GM12878 (cell line): ENCODE results near the gene CMC1. TPM values are rescaled to one million over a fixed set of nuclear protein-coding genes. Genes with fewer than 3 reads are reported as not detected.

Source experiments
- BCL11A ChIP-seq: IDR thresholded peaks from 2 replicates; pipeline ENCODE4 v1.6.1; 2011; ENCODE audit warnings: low read depth, low read length
- CBFB ChIP-seq: IDR thresholded peaks from 2 replicates; pipeline ENCODE4 v1.6.1; 2016; ENCODE audit warnings: antibody characterized with exemption, low read depth
- CHD1 ChIP-seq: IDR thresholded peaks from 2 replicates; pipeline ENCODE4 v1.6.1; 2012; ENCODE audit warnings: low read depth, low read length, improper control_type of control experiment
- CTCF ChIP-seq, 3 experiments: IDR thresholded peaks in 2 of 3; conservative IDR thresholded peaks in 1 of 3; 2 replicates each; pipeline ENCODE4 v1.5.1; 2011; ENCODE audit warnings: low read depth in 3 of 3, low read length in 3 of 3, mild to moderate bottlenecking in 3 of 3, control low read depth in 2 of 3, moderate library complexity in 2 of 3, inconsistent platforms in 1 of 3, mixed read lengths in 1 of 3; ENCODE audit not compliant: control insufficient read depth in 2 of 3, insufficient read depth in 1 of 3; ENCODE audit errors: extremely low read depth in 1 of 3
- EP300 ChIP-seq, 2 experiments: fragments of 150-350 bp in 1 of 2; IDR thresholded peaks; 2 replicates each; pipeline ENCODE4 v1.6.1; 2011 to 2012; ENCODE audit warnings: low read depth in 2 of 2, low read length in 2 of 2, borderline replicate concordance in 1 of 2, improper control_type of control experiment in 1 of 2, inconsistent platforms in 1 of 2; ENCODE audit not compliant: control insufficient read depth in 1 of 2
- FOXK2 ChIP-seq: fragments of 450-650 bp; IDR thresholded peaks from 2 replicates; pipeline ENCODE4 v1.6.1; 2017; ENCODE audit warnings: mild to moderate bottlenecking, moderate library complexity
- HDAC2 ChIP-seq: fragments of 200-600 bp; sonication (generic); IDR thresholded peaks from 2 replicates; pipeline ENCODE4 v1.6.1; 2017
- IRF4 ChIP-seq: IDR thresholded peaks from 2 replicates; pipeline ENCODE4 v1.6.1; 2011; ENCODE audit warnings: low read depth, low read length
- KDM1A ChIP-seq: fragments of 200-600 bp; sonication (generic); IDR thresholded peaks from 2 replicates; pipeline ENCODE4 v1.6.1; 2016; ENCODE audit warnings: borderline replicate concordance
- MEF2A ChIP-seq: IDR thresholded peaks from 2 replicates; pipeline ENCODE4 v1.6.1; 2011; ENCODE audit warnings: low read depth, mild to moderate bottlenecking, low read length, moderate library complexity; ENCODE audit not compliant: insufficient read depth
- MXI1 ChIP-seq: fragments of 150-350 bp; IDR thresholded peaks from 2 replicates; pipeline ENCODE4 v1.6.1; 2011; ENCODE audit warnings: low read depth, mild to moderate bottlenecking, inconsistent platforms, low read length, improper control_type of control experiment
- NBN ChIP-seq: fragments of 450-650 bp; IDR thresholded peaks from 2 replicates; pipeline ENCODE4 v1.6.1; 2016
- NR2C2 ChIP-seq: IDR thresholded peaks from 2 replicates; pipeline ENCODE4 v1.6.1; 2011; ENCODE audit warnings: borderline replicate concordance, low read depth; ENCODE audit not compliant: control insufficient read depth, insufficient read length
- NRF1 ChIP-seq: conservative IDR thresholded peaks from 2 replicates; pipeline ENCODE4 v1.6.1; 2011; ENCODE audit warnings: mild to moderate bottlenecking, low read depth, low read length, improper control_type of control experiment
- POLR2A ChIP-seq: IDR thresholded peaks from 2 replicates; pipeline ENCODE4 v1.6.1; 2011; ENCODE audit warnings: low read depth, mild to moderate bottlenecking, low read length
- RFX5 ChIP-seq: IDR thresholded peaks from 2 replicates; pipeline ENCODE4 v1.6.1; 2011; ENCODE audit warnings: low read depth, low read length, improper control_type of control experiment
- SIX5 ChIP-seq: IDR thresholded peaks from 2 replicates; pipeline ENCODE4 v1.6.1; 2011; ENCODE audit warnings: mild to moderate bottlenecking, low read depth, low read length, moderate library complexity; ENCODE audit not compliant: severe bottlenecking
- SMAD1 ChIP-seq: fragments of 450-650 bp; IDR thresholded peaks from 2 replicates; pipeline ENCODE4 v1.6.1; 2018; ENCODE audit warnings: mild to moderate bottlenecking, low read depth; ENCODE audit not compliant: partially characterized antibody
- SP1 ChIP-seq: IDR thresholded peaks from one replicate; pipeline ENCODE4 v1.6.1; 2011; ENCODE audit warnings: low read depth, low read length
- SREBF1 ChIP-seq: IDR thresholded peaks from 2 replicates; pipeline ENCODE4 v1.6.1; 2012; ENCODE audit warnings: mild to moderate bottlenecking, low read length
- TBL1XR1 ChIP-seq: IDR thresholded peaks from 2 replicates; pipeline ENCODE4 v1.6.1; 2012; ENCODE audit warnings: low read depth, low read length, improper control_type of control experiment
- WRNIP1 ChIP-seq: IDR thresholded peaks from 2 replicates; pipeline ENCODE4 v1.6.1; 2011; ENCODE audit warnings: low read depth, low read length, improper control_type of control experiment, borderline replicate concordance
- ZBTB4 ChIP-seq: fragments of 450-650 bp; formaldehyde crosslinking; IDR thresholded peaks from 2 replicates; pipeline ENCODE4 v1.4.0; 2022; ENCODE audit warnings: mild to moderate bottlenecking, moderate library complexity
- ZNF217 ChIP-seq: fragments of 450-650 bp; IDR thresholded peaks from 2 replicates; pipeline ENCODE4 v1.6.1; 2017; ENCODE audit warnings: antibody characterized with exemption, mild to moderate bottlenecking
- polyA plus RNA-seq, 11 experiments: library from polyadenylated mRNA; depleted of rRNA in 4 of 11; unstranded in 6 of 11; stranded (reverse) in 5 of 11; fragments of >200 nt; fragmentation: Nextera tagmentation in 4 of 11; fragmentation: Illumina TruSeq in 1 of 11; extraction: Ambion mirVana in 4 of 11; extraction: Trizol in 1 of 11; gene quantifications; 1 replicate in 1 of 11; 2 replicates in 10 of 11; pipeline versions ENCODE4 v1.2.1 to v1.2.3, GENCODE V29; 2011 to 2016; ENCODE audit warnings: inconsistent platforms in 2 of 11, missing spikeins in 2 of 11, low read depth in 1 of 11
- total RNA-seq, 4 experiments: library from RNA; depleted of rRNA in 3 of 4; stranded (reverse); fragments of >200 nt in 3 of 4; fragmentation: Illumina TruSeq in 1 of 4; extraction: Trizol in 1 of 4; gene quantifications; 2 replicates each; pipeline versions ENCODE4 v1.2.1 to v1.2.3, GENCODE V29; 2013 to 2021
- TF ChIP-seq, protein P1 (sequence below): IDR thresholded peaks from 2 replicates; pipeline ENCODE4 v1.6.1; 2012; ENCODE audit warnings: low read depth, low read length, improper control_type of control experiment

Gene CMC1
- total and polyA plus RNA-seq, 10 of the 15 experiments (the other 5 are each of a cell fraction or from before 2014, with no cell fraction given): 12.3 to 118 (median 29.3) TPM

DNA sequence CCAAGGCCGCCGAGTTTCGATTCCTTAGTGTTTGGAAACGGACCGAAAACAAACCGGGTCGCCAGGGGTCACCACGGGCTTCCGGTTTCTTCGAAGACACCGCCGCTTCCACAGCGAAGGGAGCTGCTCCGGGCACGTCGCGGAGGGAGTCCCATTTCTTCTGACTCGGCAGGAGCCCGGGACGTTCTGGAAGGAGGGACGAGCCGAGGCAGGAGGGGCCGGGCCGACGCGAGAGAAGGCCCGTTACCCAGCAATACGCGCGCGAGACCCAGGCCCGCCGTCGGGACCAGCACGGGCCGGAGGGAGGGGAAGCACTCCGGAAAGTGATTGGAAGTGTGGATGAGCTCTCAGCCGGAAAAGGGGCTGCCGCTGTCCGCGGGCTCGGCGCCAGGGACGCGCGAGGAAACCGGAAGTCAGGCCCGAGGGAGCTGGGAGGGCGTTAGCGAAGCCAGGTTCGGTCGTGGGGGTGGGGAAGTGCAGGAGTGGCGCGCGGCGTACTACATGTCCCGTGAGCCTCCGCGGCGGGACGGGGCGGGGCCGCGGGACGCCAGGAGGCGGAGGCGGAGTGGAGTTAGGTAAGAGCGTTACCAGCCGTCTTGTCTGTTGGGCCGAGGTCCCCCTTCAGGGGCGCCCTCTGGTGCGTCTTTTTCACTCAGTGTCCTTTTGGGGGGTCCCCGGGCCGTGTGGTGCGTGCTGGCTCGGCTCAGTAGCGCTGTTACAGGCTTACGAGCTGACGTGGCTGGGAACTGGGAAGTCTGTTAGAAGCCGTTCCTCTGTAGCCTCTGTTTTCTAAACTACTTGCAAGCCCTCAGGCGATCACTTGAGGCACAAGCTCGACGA is 107.4 kb downstream of the CMC1 start, which contains the start of the genes AZI2 and ZCWPW2 (continued):
- peak; percentile 20 to 43 (median 23); a peak in 4 of 6 replicates for TF ChIP-seq CTCF (IDR thresholded peaks at IDR 0.05 in 2 of 3, conservative IDR thresholded peaks at IDR 0.05 in 1 of 3; ENCODE audit: control insufficient read depth in 2 of 3, extremely low read depth in 1 of 3, insufficient read depth in 1 of 3, low read depth in 3 of 3, low read length in 3 of 3)
- no peak for TF ChIP-seq RFX5
- peak; percentile 83 for TF ChIP-seq SIX5
- TF ChIP-seq CHD1: peak; percentile 65; the same call in 1 of the 2 replicates
- TF ChIP-seq NBN: peak; percentile 82
- no peak for TF ChIP-seq NRF1
- peak; percentile 61 for TF ChIP-seq SMAD1
- no peak; the same call in 1 of the 2 replicates for TF ChIP-seq SREBF1
- no peak for TF ChIP-seq KDM1A
- TF ChIP-seq HDAC2: no peak
- no peak for TF ChIP-seq MEF2A
- peak; percentile 29; the same call in 1 of the 2 replicates for TF ChIP-seq CBFB
- no peak for TF ChIP-seq NR2C2
- TF ChIP-seq FOXK2: no peak
- TF ChIP-seq POLR2A: peak; percentile 88
- TF ChIP-seq IRF4: no peak
- TF ChIP-seq, protein P1, sequence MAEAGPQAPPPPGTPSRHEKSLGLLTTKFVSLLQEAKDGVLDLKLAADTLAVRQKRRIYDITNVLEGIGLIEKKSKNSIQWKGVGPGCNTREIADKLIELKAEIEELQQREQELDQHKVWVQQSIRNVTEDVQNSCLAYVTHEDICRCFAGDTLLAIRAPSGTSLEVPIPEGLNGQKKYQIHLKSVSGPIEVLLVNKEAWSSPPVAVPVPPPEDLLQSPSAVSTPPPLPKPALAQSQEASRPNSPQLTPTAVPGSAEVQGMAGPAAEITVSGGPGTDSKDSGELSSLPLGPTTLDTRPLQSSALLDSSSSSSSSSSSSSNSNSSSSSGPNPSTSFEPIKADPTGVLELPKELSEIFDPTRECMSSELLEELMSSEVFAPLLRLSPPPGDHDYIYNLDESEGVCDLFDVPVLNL: no peak
- no peak for TF ChIP-seq ZNF217
- TF ChIP-seq WRNIP1: 0 out of 2 replicates have a peak, but pooled peaks have one; percentile 67
- no peak for TF ChIP-seq MXI1
- no peak for TF ChIP-seq TBL1XR1
- TF ChIP-seq BCL11A: no peak
- peak in 1 of 2 experiments; percentile 53; a peak in 1 of 4 replicates for TF ChIP-seq EP300 (IDR thresholded peaks at IDR 0.05; ENCODE audit: borderline replicate concordance in 1 of 2, control insufficient read depth in 1 of 2, low read depth in 2 of 2, low read length in 2 of 2)
- TF ChIP-seq ZBTB4 (CRISPR knock-in tag): no peak
- TF ChIP-seq SP1: peak; percentile 73
